Stimulated activated CD8-positive, alpha-beta memory T cell treated with anti-CD3 and anti-CD28 coated beads, Interleukin-12 subunit alpha, Interleukin-12 subunit beta, amount 100 ng/mL, for 24 hours (primary cell): Measurements from ENCODE around the gene NXN.

Experiments
- DNase-seq: peaks from one replicate; pipeline ENCODE4 v3.0.0-alpha.2; 2020; ENCODE audit errors: extremely low read depth

NXN gene

GRCh38 chr17:979539-980405, at the start of gene NXN:
TSS of gene NXN (minus strand) at chr17:979776.
- DNase-seq = peak; percentile 75

DNA sequence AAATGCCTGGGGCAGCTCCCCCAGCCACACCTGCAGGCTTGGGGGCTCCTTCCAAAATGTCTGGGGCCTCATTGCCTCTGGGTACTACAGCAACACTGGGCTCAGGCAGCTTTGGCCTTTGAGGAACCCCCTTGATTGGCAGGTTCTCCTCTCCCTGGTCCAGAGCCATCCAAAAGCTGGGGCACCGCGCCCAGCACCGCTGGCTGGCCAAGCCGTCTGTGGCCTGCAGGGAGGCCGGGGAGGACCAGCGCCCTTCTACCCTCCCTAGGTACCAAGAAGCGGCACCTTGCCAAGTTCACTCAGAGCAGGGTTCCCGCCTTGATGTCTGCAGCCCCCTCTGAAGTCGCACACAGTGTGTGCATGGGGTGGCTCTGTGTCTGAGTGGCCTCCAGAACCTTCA, 47.5 kb upstream of the NXN start:
- DNase-seq = no peak

- DNase-seq = no peak
These were observed 47.0 kb upstream of the NXN start for GRCh38 chr17:1026599-1026975.

GRCh38 chr17:1025733-1026598, 46.4 kb upstream of the NXN start:
- no peak for DNase-seq

- no peak for DNase-seq
These were observed 44.5 kb upstream of the NXN start for GRCh38 chr17:1024076-1024475.

DNA sequence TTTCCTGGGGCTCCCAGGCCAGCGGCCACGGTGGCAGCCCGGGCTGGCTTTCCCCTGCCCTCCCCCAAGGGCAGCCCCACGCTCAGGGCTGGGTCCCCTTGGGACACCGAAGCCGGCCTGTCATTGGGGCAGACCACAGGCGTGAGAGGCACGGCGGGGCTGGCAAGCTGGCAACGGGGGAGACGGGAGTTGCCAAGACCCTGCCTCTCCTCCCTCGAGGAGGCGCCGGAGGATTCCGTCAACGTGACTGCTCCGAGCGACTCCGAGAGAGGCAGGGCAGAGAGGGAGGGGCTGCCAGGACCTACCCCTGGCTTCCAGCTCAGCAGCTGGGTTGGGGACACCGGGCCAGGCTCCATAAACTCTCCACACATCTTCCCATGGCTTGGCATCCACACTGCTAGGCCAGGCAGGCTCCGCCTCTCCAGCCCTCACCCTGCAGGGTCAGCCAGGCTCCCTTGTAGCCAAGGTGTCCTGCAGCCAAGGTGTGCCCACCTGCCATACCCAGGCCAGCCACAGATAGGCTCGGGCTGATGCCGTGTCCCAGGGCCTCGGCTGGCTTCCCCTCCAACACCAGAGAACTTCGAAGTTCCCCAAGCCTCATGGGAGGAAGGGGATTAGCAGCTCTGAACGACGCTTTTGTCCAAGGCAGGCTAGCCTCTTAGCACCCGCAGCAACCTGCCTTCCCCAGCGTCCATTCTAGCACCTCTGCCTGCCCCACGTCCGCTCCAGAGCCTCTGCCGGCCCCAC, 42.9 kb upstream of the NXN start:
- no peak for DNase-seq

DNA sequence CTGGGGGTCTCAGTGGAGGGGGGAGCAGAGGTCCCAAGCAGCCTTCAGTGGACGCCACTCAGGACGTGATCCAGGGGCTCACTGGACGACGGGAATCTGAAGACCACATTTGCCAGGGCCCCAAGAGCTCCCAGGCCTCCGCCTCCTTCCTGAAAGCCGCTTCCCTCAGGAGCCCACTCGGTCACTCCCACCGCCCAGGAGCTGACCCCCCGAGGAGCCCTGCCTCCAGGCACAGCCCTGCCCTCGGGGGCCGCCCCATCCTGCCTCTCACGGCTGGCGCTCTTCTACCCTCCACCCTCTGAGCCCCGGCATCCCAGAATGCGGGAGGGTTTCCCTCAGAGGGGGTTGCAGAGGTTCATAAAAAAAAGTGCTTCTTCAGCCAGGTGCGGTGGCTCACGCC, 41.6 kb upstream of the NXN start:
- DNase-seq = no peak

DNA sequence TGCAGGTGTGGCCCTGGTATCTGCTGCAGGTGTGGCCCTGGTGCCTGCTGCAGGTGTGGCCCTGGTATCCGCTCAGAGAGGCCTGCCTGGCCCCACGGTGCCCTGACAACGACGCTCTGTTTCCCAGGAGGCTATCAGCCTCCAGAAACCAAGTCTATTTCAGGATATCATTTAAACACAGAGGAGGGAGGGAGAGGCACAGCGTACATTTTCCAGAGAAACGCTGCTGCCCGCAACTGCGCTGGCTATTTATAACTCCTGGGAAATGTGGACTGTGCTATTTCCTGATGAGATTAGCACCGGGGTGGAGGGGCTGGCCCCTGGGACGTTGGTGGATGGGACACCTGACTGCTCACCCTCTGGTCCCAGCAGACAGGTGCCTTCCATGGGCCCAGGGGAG, 39.9 kb upstream of the NXN start:
- DNase-seq = no peak

GRCh38 chr17:1018547-1018946, 39.0 kb upstream of the NXN start:
- DNase-seq = no peak

DNA sequence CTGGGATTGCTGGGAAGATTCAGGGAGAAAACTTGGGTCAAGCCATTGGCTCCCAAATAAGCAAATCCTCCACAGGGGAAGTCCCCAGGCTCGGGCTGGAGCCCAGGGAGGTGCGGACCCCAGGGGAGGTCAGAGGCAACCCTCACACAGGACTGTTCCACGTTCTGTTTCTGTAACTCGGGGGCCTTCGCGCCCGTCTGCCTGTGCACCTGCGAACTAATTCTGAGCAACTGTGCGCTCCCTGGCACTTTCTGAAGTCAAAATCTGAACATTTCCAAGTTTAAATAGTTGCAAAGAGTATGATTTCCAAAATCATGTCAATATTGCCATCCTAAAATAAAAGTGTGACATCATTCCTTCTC, 34.1 kb upstream of the NXN start:
- DNase-seq = no peak

GRCh38 chr17:1012823-1013728, 33.5 kb upstream of the NXN start:
- DNase-seq = no peak

GRCh38 chr17:1011760-1012735, 32.5 kb upstream of the NXN start:
- DNase-seq = no peak

DNA sequence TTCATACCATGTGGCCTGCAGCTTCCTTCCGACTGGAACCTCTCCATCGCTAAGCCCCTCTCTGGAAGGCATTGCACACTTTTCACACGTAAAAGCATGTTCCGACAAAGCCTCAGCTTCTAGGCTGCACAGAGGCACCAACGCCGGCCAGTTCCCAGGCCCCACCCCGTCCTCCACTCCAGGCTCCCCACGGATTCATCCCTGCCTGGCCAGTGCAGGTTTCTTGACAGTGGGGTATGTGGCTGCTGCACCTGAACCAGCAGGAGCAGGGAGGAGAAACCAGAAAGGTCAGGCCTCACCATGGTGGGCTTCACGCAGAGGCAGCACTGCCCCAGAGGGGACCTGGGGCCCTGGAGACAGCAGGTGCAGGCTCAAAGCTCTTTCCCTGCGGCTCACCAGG, 31.6 kb upstream of the NXN start:
- no peak for DNase-seq

DNA sequence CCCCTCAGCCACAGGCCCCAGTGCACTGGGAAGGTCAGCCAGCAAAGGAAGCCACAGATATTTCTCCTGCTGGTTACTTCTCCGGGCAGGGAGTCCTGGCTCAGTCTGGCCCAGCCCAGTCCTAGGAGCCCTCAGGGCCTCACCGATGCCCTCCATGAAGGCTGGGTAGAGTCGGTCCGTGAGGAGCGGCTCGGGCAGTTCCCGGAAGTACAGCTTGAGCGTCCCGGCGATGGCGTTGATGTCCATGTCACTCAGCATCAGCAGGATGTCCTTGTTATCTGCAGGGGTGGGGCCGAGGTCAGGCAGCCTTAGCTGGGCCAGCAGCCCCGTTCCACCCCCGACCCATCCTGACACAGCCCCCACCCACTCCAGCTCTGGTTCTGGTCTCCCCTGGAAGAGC, 31.0 kb upstream of the NXN start:
- no peak for DNase-seq

DNA sequence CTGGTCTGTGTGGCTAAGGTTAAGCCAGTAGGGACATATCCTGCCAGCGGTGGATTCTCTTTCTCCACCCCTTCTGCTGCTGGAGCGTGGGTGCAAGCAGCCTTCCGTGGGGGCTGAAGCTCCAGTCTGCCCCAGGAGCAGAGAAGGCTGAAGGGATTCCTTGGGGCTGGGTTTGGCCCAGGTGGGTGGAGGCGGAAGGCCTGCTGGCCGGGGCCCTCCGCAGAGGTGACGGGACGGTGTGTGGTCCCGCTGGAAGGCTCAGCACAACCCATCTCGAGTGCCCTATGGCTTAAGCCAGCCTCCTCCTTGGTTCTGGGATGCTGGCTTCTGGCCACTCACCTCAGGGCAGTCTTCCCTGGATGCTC, 30.5 kb upstream of the NXN start:
- DNase-seq = no peak

GRCh38 chr17:1009229-1010085, 29.9 kb upstream of the NXN start:
- no peak for DNase-seq

- DNase-seq = no peak
These were observed 28.6 kb upstream of the NXN start for GRCh38 chr17:1008008-1008761.

GRCh38 chr17:1007310-1008007, 27.9 kb upstream of the NXN start:
- no peak for DNase-seq
